SHP77 (cell line): Measurements from ENCODE around the gene ZSWIM9.
A peak's percentile ranks its signal among the peaks of the same experiment; 100 is the strongest.

Experiments
- DNase-seq, 2 experiments: peaks; one replicate each; lab custom pipeline; 2025; lab: John Stamatoyannopoulos, UW

Gene ZSWIM9

DNA sequence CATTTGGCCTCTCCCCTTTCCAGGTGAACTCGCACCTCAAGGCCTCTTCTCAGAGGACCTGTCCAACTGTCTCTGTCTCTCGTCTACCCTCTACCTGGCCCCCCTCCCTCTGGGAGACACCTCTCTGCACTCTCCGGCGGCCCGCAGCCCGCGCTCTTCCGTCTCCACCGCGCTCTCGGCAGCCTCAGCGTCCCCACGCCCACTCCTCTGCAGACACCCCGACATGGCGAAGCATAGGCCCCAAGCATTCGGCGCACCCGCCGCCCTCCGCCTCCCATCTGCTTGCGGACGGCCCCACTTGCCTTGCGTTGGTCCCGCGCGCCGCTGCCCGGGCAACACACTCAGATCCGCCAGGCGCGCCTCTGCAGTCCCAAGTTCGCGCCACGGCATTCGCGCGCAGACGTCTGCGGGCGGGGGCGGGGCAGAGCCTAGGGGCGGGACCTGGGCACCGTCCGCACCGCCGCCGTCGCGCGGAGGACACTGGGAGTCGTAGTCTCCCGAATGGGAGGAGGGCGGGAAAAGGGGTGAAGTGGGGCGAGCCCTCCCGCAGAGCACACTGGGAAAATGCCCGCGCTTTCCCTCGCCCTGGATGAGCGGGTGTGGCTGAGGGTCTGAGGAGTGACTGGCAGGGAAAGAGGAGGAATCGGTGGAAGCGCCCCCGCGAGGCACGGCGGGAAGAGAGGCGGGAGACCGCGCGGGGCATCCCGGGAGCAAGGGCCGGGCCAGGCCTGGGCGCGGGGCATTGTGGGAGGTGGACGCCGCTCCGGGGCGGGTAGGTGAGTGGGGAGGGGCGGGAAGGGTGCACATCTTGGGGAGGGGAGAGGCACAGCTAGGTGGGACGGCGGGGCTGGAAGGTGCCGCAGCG is at the start of gene ZSWIM9, which contains the start of gene LIG1:
Gene ZSWIM9, plus strand, starts transcription at position 742 of the 865 bp plus-strand sequence. CDS start 1,123 bp downstream, outside the sequence.
Gene LIG1, minus strand, starts transcription at position 406 of the 865 bp plus-strand sequence. CDS start 4,778 bp downstream, outside the sequence.
- DNase-seq = peak; percentile 87 to 92

DNA sequence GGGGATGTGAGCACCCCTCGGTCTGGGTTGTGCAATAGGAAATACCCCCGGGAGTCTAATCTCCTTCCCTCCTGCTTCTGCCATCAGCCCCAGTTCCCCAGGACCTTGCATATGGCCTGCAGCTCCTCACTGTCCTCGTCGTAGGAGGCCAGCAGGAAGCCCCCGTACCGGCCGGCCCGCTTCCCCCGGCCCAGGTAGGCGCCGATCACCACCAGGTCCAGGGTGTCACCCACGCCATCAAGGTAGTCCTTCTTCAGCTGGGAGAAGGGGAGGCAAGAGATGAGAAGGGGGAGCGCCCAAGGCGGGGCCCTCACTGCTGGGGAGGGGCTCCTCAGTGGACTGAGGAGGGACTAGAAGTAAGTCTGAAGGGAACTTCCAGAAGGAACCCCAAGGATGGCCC is 49.4 kb upstream of the ZSWIM9 start:
- no peak for DNase-seq

DNA sequence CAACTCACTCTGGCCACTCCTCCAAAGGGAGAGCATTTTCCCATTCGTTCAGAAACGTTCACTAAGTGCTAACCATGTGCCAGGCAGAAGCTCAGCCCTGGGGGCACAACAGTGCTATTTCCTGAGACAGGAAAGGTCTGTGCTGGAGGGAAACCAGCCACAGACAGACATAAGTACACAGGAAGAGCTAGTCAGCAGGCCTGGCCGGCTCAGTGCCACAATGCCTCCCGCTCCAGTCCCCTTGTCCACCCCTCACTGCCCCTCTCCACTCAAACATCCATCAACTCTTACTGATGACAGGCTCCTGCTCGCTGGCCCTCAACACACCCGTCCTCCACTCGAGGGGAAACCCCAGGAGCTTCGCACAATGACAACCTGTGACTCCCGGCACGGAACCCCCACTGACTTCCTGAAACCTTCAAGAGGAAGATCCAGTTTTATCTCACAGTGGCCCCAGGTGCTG is 48.5 kb upstream of the ZSWIM9 start:
- no peak for DNase-seq

GRCh38 chr19:48122421-48122820 is 48.1 kb upstream of the ZSWIM9 start:
- DNase-seq = no peak

- no peak for DNase-seq
Measured at GRCh38 chr19:48123907-48124651, 46.4 kb upstream of the ZSWIM9 start.

DNA sequence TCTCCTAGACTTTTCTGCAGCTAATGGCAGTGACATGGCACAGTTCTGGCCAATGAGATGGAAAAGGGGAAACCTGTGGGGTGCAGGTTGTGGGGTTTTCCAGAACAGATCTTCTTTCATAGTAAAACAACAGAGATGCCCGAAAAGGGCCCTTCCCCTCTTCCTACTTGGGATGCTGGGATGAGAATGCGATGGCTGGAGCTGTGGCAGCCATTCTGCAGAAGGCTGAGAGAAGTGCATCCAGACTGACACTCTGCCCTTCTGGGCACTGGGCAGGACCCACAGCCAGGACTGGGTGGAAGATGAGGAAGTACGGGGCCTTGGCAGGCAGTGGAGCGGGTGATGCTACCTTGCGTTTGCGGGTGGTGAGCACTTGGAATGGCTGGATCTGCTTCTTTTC is 42.9 kb upstream of the ZSWIM9 start:
- no peak for DNase-seq

- DNase-seq = no peak
Measured at GRCh38 chr19:48133094-48133493, 37.4 kb upstream of the ZSWIM9 start.

GRCh38 chr19:48135411-48135810 is 35.1 kb upstream of the ZSWIM9 start:
- no peak for DNase-seq

DNA sequence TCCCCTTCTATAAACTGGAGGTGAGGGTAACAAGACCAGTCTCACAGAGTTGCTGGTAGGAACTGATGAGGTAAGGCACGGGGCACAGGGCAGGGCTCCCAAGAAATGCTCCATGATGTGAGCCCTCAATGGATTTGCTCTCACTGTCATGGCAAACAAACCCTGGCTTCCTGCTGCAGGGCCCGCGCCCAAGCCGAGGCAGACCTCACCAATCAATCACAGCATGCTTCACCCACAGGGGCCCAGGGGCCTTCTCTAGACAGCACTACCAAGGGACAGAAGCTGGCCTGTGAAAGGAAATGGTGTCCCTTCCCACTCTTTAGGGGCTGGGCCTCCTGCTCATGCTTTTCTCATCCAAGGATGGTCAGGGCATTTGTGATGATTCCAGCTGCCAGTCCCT is 33.9 kb upstream of the ZSWIM9 start:
- no peak for DNase-seq

DNA sequence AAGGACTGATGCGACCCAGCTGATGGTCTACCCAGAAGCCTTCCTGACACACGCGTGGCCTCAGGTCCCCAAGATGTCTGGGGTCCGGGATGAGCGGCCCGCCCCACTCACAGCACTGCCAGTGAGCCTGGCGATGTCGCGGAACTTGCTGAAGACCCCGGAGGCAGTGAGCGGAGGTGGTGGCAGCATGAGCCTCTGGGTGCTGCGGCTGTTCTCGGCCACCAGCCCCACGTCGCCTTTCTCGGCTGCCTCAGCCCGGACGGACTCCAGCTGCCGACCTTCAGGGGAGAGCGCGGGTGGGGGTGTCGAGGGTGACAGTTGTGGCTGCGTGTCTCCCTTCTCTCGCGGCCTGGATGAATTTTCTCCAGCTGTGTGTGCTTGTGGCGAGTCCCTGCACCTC is 33.1 kb upstream of the ZSWIM9 start:
- no peak for DNase-seq

- no peak for DNase-seq
Measured at GRCh38 chr19:48139053-48139452, 31.4 kb upstream of the ZSWIM9 start.

GRCh38 chr19:48147597-48148175 is 22.8 kb upstream of the ZSWIM9 start:
- no peak for DNase-seq

- DNase-seq = no peak
Measured at GRCh38 chr19:48148576-48148975, 21.9 kb upstream of the ZSWIM9 start.

DNA sequence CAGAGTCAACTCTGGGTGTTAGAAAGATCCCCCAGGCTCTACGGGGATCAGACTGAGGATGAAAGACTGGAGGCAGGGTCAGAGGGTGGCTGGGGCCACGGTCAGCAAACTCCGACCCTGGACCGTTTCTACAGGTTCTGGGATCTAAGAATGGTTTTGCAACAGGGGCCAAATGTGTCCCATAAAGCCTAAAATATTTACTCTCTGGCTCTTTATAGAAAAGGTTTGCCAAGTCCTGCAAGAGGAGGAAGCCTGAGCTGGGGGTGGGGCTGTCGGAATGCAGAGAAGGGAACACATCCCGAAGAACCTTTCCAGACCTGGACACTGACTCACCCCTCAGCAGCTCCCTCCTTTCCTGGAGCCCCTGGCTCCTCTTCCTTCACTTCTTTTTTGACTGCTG is 21.1 kb upstream of the ZSWIM9 start:
- no peak for DNase-seq

- peak; percentile 14 to 27 for DNase-seq
Measured at GRCh38 chr19:48152551-48152950, 17.9 kb upstream of the ZSWIM9 start.

DNA sequence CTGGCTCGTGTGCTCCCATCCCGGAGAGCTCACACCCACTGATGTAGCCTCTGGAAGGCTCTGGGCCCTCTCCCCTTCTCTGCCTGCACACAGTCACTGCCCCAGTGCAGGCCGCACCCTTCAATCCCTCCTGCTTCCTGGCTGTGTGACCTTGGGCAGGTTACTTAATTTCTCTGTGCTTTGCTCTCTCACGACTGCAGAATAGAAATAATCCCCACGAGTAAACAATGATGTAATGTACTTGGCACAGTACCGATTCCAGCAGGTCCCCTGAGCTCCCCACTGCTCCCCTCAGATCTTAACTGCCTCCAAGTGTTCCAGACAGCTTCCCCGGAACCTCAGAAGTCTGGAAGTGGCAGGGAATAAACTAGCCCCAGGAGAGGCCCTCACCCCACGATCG is 16.5 kb upstream of the ZSWIM9 start:
- no peak for DNase-seq

GRCh38 chr19:48158210-48158790 is 12.2 kb upstream of the ZSWIM9 start:
- no peak for DNase-seq

GRCh38 chr19:48168689-48169088 is 1.8 kb upstream of the ZSWIM9 start:
- DNase-seq = no peak

DNA sequence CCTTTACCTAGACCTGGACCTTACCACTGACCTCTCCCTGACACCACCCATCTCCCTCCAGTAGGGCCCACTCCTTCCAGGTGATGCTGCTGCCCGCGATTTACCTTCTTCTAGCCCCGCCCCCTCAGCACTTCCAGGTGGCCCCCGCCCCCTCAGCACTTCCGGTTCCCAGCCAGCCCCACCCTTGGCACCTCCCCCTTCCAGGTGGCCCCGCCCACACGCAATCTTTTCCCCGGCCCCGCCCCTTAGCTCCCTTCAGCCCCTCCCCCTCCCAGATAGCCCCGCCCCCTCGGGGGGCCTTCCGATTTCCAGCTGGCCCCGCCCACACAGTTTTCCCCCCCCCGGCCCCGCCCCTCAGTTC is 922 bp upstream of the ZSWIM9 start:
- peak; percentile 42 to 74 for DNase-seq

DNA sequence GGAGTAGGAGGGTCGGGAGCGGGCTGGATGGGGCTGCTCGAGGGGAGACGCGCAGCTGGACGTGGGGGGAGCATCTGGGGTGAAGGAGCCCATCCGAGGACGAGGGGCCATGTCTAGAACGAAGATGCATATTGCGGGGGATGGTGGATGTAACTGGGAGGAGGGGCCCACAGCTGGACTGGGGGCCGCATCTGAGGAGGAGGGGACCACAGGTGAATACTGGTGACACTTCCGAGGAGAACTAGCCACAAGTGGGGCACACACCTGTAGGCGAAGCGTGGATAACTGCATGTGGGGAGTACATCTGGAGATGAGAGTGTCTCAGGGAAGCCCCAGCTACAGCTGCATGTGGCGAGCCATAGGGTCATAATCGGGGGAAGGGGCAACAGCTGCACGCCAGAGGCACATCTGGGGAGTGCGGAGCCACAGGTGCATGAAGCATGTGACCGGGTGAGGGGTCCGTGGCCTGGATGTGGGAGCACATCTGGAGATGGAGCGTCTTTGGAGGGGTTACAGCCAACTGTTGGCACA is 402 bp downstream of the ZSWIM9 start:
- DNase-seq = peak in 1 of 2 experiments; percentile 44

GRCh38 chr19:48171710-48172109 is 1.2 kb downstream of the ZSWIM9 start:
- peak; percentile 34 to 81 for DNase-seq

DNA sequence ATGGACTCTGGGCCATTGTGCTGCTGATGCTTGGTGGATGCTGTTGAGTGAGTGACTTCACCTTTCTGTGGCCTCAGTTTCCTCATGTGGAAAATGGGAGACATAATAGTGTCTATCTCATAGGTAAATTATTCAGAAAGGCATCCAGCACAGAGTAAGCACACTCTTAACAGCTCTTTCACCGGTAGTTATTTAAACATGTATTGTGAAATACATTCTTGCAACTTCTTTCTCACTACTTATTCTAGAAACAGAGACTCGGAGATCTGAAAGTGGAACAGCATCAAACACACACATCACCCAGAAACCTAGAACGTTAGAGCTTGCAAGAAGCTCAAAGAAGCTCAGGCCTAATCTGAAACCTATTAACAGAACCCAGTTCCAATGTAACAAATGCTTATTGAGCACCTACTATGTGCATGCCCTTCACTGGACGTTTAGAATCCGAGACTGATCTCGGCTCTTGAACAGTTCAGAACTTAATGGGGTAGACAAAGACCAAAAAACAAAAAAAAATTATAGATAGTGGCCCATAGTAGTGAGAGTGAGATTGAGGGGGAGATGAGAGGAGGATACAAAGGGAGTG is 4.1 kb downstream of the ZSWIM9 start:
- DNase-seq = no peak
